GM18867 (cell line): ENCODE measurements around the gene RSPRY1.
"Not testable (repeated sequence)": the region's sequence is repeated elsewhere in the genome, so short reads cannot be mapped to it uniquely, and the experiment has no call there.

ENCODE experiments used
- ATAC-seq: cut with Tn5 transposase; IDR thresholded peaks from one replicate; pipeline ENCODE4 v1.9.1; 2021; ENCODE audit warnings: mild to moderate bottlenecking, moderate library complexity; ENCODE audit not compliant: unreplicated experiment

The RSPRY1 gene

DNA sequence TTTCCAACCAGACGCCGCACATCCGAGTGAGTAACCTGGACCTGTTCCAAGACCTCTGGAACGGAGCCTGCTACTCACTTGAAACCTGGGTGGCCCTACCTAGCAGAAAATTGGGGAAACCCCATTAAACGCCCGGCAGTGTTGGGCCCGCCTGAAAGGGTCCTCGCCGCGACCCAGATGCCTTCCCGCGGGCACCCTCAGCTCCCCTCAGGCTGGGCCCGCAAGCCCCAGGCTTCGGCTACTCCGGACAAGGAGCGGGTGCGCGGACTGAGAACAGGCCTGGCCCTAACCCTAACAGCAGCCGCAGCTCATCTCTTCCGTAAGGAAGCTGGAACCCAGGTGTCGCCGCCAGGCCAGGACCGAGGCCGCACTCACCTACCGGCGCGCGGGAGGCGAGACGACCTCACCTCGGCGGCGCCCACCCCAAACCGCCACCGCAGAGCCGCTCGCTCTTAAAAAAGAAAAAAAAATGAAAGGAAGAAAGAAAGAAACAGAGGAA, 634 bp upstream of the RSPRY1 start:
- peak; percentile 34 for ATAC-seq

DNA sequence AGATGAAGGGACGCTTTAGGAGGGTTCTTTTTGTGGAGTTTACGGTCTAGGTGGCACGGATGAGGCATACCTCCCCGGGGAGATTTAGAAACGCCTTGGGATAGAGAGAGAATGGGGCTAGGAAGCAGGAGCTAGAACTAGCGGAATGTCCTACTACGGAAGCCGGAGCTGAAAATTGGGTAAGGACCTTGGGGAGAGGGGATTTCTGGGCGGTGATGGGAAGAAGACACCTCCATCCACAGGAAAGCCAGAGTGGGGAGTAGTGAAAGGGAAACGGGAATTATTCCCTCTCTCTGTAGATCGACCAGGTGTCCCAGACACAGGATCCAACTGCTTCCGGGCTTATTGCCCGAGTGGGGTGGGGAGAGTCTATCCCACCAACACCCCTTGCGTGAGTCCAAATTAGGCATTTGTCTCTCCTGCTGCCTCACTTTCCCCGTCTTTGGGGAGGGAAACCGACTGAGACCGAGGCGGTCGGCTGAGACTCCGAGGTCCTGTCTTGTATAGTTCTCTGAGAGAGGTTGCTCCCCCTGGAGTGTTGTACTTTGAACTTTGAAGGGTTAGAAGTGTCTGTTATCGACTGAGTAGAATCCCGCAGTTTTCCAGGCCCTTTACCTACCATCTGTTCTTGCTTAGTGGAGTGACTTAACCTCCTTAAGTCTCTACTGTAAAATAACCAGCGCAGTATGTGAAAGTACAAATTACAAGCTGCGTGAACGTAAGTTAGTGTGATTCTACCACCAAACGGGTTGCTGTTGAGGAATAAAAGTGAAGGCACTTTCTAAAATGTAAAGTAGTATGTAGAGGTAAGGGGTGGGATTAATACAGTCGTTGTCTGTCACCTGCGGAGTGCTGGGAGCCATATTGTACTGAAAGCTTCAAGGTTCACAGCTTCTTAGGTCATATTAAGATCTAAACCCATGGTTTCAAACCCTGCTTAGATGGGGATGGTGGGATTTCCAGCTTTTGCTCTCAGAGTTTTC, 1.0 kb downstream of the RSPRY1 start:
- no peak for ATAC-seq

DNA sequence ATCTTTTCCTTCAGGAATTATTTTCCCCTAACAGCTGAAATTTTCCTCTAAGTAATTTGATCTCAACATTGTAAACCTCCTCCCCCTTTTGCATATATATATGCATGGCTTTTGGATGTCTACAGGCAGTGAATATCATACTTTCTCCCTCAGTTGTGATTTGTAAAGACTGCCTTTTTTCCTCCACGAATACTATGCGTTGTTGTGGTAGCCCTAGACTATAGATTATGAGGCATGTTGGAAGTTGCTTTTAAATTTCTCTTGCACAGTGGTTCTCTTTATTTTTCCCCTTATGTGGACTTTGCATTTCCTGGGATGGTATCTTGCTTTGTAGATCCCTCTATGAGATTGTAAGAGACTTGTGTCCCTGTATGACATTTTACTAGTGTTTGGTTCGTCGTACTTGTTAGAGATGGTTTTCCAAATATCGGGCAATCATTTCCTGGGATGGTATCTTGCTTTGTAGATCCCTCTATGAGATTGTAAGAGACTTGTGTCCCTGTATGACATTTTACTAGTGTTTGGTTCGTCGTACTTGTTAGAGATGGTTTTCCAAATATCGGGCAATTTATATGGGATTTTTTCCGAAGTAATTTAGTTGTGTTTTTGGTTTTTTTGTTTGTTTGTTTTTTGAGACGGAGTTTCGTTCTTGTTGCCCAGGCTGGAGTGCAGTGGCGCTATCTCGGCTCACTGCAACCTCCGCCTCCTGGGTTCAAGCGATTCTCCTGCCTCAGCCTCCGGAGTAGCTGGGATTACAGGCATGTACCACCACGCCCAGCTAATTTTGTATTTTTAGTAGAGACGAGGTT, 2.0 kb downstream of the RSPRY1 start:
- ATAC-seq: not testable (repeated sequence)

DNA sequence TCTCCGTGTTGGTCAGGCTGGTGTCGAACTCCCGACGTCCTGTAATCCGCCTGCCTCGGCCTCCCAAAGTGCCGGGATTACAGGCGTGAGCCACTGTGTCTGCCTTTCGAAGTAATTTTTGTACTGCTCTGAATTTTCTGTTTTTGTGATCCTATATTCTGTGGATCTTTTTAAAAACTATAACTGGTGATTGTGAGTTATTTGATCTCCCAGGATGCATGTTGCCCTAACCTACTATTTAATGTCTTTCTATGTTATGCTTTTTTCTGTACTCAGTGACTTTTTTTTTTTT, 2.5 kb downstream of the RSPRY1 start:
- no peak for ATAC-seq

DNA sequence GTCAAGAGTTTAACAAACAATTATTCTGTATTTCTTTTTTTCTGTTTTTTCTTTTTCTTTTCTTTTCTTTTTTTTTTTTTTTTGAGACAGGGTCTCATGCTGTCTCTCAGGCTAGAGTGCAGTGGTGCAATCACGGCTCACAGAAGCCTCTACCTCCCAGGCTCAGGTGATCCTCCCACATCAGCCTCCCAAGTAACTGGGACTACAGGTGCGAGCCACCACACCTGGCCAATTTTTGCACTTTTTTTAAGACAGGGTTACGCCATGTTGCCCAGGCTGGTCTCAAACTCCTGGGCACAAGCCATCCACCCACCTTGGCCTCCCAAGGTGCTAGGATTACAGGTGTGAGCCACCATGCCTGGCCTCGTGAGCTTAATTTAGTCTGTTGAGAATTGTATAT, 3.4 kb downstream of the RSPRY1 start:
- ATAC-seq: not testable (repeated sequence)

DNA sequence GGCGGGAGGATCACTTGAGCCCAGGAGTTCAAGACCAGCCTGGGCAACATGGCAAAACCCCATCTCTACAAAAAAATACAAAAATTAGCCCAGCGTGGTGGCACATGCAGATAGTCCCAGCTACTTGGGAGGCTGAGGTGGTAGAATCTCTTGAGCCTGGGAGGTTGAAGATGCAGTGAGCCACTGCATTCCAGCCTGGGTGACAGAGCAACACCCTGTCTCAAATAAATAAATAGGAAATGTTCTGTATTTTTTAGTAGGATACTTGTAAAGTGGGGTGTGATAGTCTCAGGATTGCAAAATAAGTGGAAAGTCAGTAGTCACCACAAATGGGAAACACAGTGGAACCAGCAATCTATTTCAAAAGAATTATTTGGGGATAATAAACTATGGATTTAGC, 4.0 kb downstream of the RSPRY1 start:
- no peak for ATAC-seq

DNA sequence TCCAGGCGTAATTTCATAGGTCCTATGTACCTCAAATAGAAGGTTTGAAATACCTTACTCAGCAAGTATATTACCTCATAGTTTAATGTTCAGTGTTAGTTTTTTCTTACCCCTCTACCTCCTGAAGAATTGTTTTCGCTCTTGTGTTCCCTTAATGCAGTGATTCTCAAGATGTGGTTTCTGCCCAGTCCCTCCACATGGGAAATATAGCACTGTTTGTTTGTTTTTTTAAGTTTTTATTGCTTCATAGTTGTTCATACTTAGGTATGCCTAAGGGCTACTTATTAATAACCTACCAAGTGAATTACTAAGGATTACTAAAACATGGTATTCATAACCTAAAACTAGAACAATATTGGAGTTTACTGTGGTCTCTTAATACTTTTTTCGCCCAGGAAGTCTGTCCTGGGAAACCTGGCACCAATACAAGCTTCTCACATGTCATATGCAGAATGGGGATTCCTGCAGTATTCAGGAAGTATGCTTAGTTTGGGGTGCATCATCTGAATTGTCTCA, 5.0 kb downstream of the RSPRY1 start:
- ATAC-seq: no peak

DNA sequence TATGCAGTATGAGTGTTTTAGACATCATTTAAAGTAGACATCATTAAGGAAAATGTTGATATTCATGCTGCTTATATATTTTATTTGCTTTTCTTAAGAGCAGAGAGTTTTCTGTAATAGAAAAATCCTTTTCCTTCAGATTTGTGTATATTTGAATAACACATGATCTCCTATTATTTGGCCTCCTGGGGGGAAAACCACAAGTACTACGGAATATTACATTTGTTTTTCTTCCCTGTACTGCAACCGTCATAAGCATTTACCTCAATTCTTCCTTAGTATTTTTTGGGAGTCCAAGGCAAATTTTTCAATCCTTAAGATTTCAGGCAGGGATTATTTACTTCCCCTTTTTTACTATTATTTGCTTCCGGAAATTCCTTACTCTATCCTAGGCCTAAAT, 6.0 kb downstream of the RSPRY1 start:
- no peak for ATAC-seq

DNA sequence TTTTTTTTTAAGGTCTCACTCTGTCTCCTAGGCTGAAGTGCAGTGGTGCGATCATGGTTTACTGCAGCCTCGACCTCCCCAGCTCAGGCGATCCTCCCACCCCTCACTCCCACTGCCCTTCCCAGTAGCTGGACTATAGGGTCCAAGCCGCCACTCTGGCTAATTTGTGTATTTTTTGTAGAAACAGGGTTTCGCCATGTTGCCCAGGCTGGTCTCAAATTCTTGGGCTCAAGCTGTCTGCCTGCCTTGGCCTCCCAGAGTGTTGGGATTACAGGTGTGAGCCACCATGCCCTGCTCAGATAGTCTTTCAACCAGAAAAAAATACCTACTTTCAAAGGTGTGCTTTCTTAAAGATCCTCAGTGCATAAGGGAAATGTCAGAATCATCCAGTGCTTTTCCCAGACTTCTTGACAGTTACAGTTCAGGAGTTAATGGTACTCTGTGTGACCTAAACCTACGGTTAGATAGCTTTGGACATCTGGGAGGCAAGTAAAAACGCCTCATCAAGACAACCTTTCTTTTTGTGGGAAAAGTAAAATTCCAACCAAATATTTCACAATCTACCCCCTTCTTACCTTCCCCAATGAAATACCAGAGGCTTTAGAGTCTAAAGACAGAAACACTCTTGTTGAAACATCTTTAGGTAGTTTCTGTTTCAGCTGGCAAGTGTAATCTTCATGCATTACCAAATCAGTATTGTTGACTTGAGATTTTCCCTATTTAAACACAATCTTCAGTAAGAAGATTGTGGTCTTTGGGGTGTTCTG, 6.8 kb downstream of the RSPRY1 start:
- no peak for ATAC-seq

DNA sequence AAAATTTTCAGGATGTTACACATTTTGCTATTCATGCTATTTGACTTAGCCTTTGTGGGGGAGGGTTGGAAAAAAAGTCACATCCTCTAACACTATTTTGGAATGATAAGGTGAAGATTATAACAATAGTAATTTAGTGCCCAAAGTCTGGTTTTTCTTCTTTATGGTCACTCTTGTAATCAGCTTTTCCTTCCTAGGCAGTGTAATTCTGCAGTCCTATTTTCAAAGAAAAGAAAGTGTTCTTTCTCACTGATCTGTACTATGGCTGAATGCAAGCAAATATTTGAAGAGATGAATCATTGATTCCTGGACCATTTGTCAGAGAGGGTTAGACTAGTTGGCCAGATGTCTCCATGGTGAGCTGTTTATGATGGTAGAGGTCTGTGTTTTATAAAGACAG, 8.4 kb downstream of the RSPRY1 start:
- no peak for ATAC-seq

DNA sequence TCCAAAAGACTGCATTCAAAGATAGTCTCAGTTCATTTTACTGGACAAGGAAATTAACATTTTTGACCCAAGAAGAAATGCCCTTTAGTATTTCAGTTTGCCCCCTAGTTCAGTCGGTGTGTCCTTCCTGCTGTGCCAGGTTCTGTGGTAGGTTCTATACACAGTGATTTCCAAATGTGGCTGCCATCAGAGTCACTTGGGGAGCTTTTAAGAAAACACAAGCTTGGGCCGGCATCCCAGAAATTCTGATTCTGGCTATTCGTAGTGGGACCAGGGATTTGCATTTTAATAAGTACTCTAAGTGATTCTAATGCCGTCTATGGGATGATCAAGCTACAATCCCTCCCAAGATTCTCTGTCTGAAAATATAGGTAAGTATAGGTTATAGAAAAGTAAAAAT, 10.2 kb downstream of the RSPRY1 start:
- ATAC-seq: no peak

DNA sequence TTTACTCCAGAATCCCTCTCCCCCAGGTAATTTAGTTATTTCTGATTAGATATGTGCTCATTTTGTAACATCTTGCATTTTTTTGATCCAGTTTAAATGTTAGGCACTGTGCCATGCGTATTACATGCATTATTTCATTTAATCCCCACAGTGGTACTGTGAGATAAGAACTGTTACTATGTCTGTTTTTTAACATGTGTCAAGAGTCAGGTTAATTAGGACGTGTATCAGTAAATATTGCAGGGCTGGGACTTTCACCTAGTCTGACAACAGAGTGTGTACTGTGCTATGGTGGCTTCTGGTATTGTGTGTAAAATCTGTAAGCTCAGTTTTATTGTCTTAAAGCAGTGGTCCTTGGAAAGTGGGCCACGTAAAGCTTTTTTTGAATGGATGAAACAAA, 10.6 kb downstream of the RSPRY1 start:
- no peak for ATAC-seq

DNA sequence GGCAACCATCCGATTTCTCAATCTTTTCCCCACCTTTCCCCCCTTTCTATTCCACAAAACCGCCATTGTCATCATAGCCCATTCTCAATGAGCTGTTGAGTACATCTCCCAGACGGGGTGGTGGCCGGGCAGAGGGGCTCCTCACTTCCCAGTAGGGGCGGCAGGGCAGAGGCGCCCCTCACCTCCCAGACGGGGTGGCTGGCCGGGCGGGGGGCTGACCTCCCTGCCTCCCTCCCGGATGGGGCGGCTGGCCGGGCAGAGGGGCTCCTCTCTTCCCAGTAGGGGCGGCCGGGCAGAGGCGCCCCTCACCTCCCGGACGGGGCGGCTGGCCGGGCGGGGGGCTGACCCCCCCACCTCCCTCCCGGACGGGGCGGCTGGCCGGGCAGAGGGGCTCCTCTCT, 14.2 kb downstream of the RSPRY1 start:
- ATAC-seq: not testable (repeated sequence)

DNA sequence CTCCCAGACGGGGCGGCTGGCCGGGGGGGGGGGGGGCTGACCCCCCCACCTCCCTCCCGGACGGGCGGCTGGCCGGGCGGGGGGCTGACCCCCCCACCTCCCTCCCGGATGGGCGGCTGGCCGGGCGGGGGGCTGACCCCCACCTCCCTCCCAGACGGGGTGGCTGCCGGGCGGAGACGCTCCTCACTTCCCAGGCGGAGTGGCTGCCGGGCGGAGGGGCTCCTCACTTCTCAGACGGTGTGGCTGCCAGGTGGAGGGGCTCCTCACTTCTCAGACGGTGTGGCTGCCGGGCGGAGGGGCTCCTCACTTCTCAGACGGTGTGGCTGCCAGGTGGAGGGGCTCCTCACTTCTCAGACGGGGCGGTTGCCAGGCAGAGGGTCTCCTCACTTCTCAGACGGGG, 14.8 kb downstream of the RSPRY1 start:
- not testable (repeated sequence) for ATAC-seq

DNA sequence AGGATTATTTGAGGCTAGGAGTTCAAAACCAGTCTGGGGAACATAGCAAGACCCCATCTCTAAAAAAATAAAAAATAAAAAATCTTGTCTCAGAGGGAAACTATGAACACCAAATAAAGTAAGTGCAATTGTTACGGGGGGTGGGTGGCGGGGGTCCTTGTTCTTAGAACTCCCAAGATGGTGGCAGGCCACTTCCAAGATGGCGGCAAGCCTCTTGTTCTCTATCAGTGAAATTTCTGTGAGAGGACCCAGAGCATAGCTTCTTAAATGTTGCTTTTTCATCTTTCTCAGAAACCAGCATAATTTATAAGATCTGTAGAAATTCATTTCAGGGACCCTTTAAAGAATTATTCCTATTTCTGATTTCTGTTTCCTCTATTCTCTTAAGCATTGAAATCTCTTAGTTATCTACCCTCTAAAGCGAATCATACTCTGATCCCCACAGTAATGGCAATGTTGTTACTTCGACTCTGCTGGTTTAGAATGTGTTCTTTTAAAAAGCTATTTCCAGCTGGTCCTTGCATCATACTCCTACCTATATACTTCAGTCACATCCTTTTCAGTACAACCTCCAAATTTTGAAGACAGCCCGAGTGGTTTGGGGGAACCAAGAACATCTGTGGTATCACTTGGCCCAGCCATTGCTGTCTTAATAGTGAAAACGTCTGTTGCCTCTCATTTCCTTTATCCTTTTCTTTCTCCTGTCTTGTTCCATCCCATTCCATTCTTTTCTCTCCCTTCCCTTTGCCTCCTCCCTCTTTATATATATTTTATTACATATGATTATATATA, 16.2 kb downstream of the RSPRY1 start:
- ATAC-seq: no peak

DNA sequence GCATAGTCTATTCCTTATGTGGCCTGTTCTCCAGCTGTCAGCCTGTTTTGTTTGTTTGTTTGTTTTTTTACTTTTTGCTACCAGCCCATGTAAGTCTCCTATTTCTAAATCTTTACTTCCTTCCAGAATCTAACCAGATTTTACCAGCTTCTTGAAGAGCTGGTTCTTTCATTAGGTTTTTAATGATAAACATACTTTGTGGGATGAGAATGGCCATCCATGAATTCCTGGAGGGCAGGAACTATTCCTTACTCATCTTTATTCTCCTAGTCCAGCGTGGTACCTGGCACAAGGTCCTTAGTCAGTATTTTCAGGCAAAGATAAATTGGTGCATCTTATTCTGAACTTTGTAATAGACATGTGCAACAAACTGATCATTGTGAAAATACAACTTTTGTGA, 17.3 kb downstream of the RSPRY1 start:
- no peak for ATAC-seq

DNA sequence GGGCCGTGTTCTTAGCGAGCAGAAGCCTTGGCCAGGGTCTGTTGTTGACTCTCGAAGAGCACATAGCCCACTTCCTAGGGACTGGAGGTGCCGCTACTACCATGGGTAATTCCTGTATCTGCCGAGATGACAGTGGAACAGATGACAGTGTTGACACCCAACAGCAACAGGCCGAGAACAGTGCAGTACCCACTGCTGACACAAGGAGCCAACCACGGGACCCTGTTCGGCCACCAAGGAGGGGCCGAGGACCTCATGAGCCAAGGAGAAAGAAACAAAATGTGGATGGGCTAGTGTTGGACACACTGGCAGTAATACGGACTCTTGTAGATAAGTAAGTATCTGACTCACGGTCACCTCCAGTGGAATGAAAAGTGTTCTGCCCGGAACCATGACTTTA, 18.5 kb downstream of the RSPRY1 start:
- ATAC-seq: no peak

DNA sequence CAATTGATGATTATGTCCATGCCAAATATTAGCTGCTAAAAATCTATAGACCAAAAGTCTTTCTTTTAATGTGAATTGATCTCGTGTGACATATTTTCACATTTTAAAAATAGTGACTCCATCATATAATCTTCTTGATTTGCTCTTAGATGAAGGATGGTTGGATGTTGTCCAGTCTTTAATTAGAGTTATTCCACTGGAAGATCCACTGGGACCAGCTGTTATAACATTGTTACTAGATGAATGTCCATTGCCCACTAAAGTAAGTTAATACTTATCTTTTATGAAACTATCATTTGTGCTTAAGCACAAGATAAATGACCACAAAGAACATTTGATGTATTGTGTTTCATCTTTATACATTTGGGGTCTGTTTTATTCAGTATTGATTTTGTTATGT, 22.8 kb downstream of the RSPRY1 start:
- no peak for ATAC-seq

DNA sequence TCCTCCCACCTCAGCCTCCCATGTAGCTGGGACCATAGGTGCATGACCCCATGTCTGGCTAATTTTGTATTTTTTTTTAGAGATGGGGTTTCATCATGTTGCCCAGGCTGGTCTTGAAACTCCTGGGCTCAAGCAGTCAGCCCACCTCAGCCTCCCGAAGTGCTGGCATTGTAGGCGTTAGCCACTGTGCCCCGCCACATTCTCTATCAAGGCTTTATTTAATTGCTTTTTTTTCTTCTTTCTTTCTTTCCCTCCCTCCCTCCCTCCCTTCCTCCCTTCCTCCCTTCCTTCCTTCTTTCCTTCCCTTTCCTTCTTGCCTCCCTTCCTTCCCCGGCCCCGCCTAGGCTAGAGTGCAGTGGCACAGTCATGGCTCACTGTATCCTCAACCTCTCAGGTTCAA, 23.7 kb downstream of the RSPRY1 start:
- ATAC-seq: no peak

DNA sequence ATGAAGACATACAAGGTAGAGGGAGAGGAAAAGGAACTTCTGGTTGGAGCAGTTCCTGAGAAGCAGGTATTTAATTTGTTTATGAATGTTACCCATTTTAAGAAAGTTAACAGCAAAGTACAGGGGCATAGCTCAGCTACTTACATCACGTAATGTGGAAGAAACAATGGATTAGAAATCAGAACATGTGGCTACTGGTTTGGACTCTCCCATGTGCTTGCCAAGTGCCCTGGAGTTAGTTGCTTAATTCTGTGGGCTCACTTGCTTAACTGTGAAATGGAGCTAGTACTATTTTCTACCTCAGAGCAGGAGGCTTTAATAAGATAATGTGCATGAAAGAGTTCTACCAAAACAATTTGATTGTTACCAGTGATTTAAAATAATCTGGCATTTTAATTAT, 27.3 kb downstream of the RSPRY1 start:
- ATAC-seq: no peak
